H1 (cell line): ENCODE data around the gene AGAP3. TPM values are rescaled to one million over a fixed set of nuclear protein-coding genes. Genes with fewer than 3 reads are reported as not detected.

ENCODE experiments used
- CTCF ChIA-PET: fragments of 300-600 bp; sonication (Branson Sonifier 250); formaldehyde crosslinking; loops from one replicate; lab custom pipeline; 2021; ENCODE audit not compliant: partially characterized antibody; lab: Charles Lee
- POLR2A ChIA-PET: fragments of 300-600 bp; sonication (Branson Sonifier 250); formaldehyde crosslinking; loops from one replicate; lab custom pipeline; 2021; ENCODE audit warnings: inconsistent platforms; ENCODE audit not compliant: partially characterized antibody; lab: Charles Lee
- DNase-seq, 2 experiments: peaks; one replicate each; pipeline versions ENCODE4 v3.0.0 to v3.0.0-alpha.2; 2010 to 2022; ENCODE audit warnings: low spot score in 2 of 2, low read depth in 1 of 2, mixed read lengths in 1 of 2
- FAIRE-seq: peaks from 2 replicates; lab custom pipeline; 2011; peaks lifted over from hg19 to GRCh38; lab: Jason Lieb, UNC
- H2AFZ ChIP-seq: 2 replicates; pipeline ENCODE4 v1.8.1; 2012; ENCODE audit warnings: low read length, inconsistent platforms
- H2AK5ac ChIP-seq: 2 replicates; pipeline ENCODE4 v1.6.1; 2013; ENCODE audit warnings: low read depth, low read length
- H2BK120ac ChIP-seq: replicated peaks from 2 replicates; pipeline ENCODE3; 2013; ENCODE audit warnings: low read depth, low read length, inconsistent platforms
- H2BK12ac ChIP-seq: 2 replicates; pipeline ENCODE4 v1.6.1; 2013; ENCODE audit warnings: low read depth, low read length
- H2BK15ac ChIP-seq: 2 replicates; pipeline ENCODE4 v1.6.1; 2013; ENCODE audit warnings: low read length
- H2BK20ac ChIP-seq: 2 replicates; pipeline ENCODE4 v1.6.1; 2013; ENCODE audit warnings: low read length
- H2BK5ac ChIP-seq: 2 replicates; pipeline ENCODE4 v1.6.1; 2013; ENCODE audit warnings: low read depth, low read length
- H3K14ac ChIP-seq: 2 replicates; pipeline ENCODE4 v1.6.1; 2013; ENCODE audit warnings: inconsistent platforms; ENCODE audit not compliant: insufficient read length
- H3K18ac ChIP-seq: 2 replicates; pipeline ENCODE4 v1.6.1; 2013; ENCODE audit warnings: low read length; ENCODE audit errors: extremely low read depth
- H3K23ac ChIP-seq: 2 replicates; pipeline ENCODE4 v1.6.1; 2013; ENCODE audit warnings: inconsistent platforms; ENCODE audit not compliant: insufficient read length
- H3K23me2 ChIP-seq: 2 replicates; pipeline ENCODE4 v1.6.1; 2013; ENCODE audit warnings: low read depth, low read length
- H3K27ac ChIP-seq: 2 replicates; pipeline ENCODE4 v1.6.1; 2011; ENCODE audit warnings: low read depth, low read length, inconsistent platforms
- H3K27me3 ChIP-seq, 4 experiments: replicated peaks in 1 of 4; 1 replicate in 1 of 4; 2 replicates in 3 of 4; pipeline versions ENCODE4 v1.6.1 to v1.8.1; 2011 to 2013; ENCODE audit warnings: low read length in 3 of 4, mild to moderate bottlenecking in 3 of 4, inconsistent platforms in 2 of 4, mixed read lengths in 2 of 4, moderate library complexity in 1 of 4; ENCODE audit not compliant: control insufficient read depth in 3 of 4, insufficient read depth in 3 of 4; ENCODE audit errors: extremely low read depth in 1 of 4
- H3K36me3 ChIP-seq, 4 experiments: 2 replicates each; pipeline versions ENCODE4 v1.6.1 to v1.8.1; 2011 to 2013; ENCODE audit warnings: mild to moderate bottlenecking in 4 of 4, low read length in 3 of 4, moderate library complexity in 2 of 4, control low read depth in 1 of 4, inconsistent platforms in 1 of 4; ENCODE audit not compliant: insufficient read depth in 4 of 4, control insufficient read depth in 2 of 4
- H3K4ac ChIP-seq: replicated peaks from 2 replicates; pipeline ENCODE3; 2013; ENCODE audit warnings: low read length, low read depth, mixed read lengths, inconsistent platforms; ENCODE audit not compliant: insufficient read length
- H3K4me1 ChIP-seq, 4 experiments: replicated peaks in 1 of 4; 1 replicate in 1 of 4; 2 replicates in 3 of 4; pipeline versions ENCODE4 v1.6.1 to v1.8.1; 2011 to 2013; ENCODE audit warnings: low read length in 3 of 4, inconsistent platforms in 2 of 4, mixed read lengths in 1 of 4; ENCODE audit not compliant: insufficient read depth in 4 of 4, control insufficient read depth in 3 of 4
- H3K4me2 ChIP-seq, 2 experiments: 2 replicates each; pipeline versions ENCODE4 v1.6.1 to v1.8.1; 2011 to 2013; ENCODE audit warnings: low read depth in 2 of 2, low read length in 2 of 2, control low read depth in 1 of 2, inconsistent platforms in 1 of 2, mild to moderate bottlenecking in 1 of 2; ENCODE audit not compliant: insufficient read depth in 1 of 2
- H3K4me3 ChIP-seq, 4 experiments: fragments of 200-600, 300-600 bp in 1 of 4; sonication (generic), shearing (Covaris generic), sonication (Bioruptor Twin) in 1 of 4; 2 replicates each; pipeline versions ENCODE4 v1.5.1 to v1.8.1; 2011 to 2016; ENCODE audit warnings: low read length in 4 of 4, low read depth in 3 of 4, control low read depth in 2 of 4, inconsistent platforms in 2 of 4, mild to moderate bottlenecking in 2 of 4, mixed read lengths in 1 of 4, moderate library complexity in 1 of 4; ENCODE audit not compliant: insufficient read depth in 2 of 4; ENCODE audit errors: extremely low read depth in 1 of 4
- H3K56ac ChIP-seq: replicated peaks from 2 replicates; pipeline ENCODE3; 2013; ENCODE audit warnings: low read depth, mild to moderate bottlenecking, mixed read lengths, low read length, inconsistent platforms; ENCODE audit not compliant: insufficient read length
- H3K79me1 ChIP-seq: 2 replicates; pipeline ENCODE4 v1.6.1; 2013; ENCODE audit warnings: low read depth, low read length, control low read depth
- H3K79me2 ChIP-seq, 2 experiments: 2 replicates each; pipeline versions ENCODE4 v1.6.1 to v1.8.1; 2012 to 2013; ENCODE audit warnings: low read length in 2 of 2, mild to moderate bottlenecking in 2 of 2, inconsistent platforms in 1 of 2; ENCODE audit not compliant: insufficient read depth in 2 of 2, control insufficient read depth in 1 of 2
- H3K9ac ChIP-seq, 4 experiments: replicated peaks in 1 of 4; 1 replicate in 1 of 4; 2 replicates in 3 of 4; pipeline versions ENCODE4 v1.6.1 to v1.8.1; 2011 to 2013; ENCODE audit warnings: low read depth in 3 of 4, low read length in 3 of 4, control low read depth in 2 of 4, mild to moderate bottlenecking in 2 of 4, moderate library complexity in 2 of 4, inconsistent platforms in 1 of 4; ENCODE audit errors: extremely low read depth in 1 of 4
- H3K9me3 ChIP-seq, 2 experiments: 2 replicates each; pipeline versions ENCODE4 v1.6.1 to v1.8.1; 2012 to 2013; ENCODE audit warnings: mild to moderate bottlenecking in 2 of 2, moderate library complexity in 2 of 2, control low read depth in 1 of 2, inconsistent platforms in 1 of 2, low read depth in 1 of 2, low read length in 1 of 2, mixed read lengths in 1 of 2; ENCODE audit not compliant: insufficient read depth in 2 of 2
- H4K20me1 ChIP-seq, 2 experiments: replicated peaks in 1 of 2; 2 replicates each; pipeline versions ENCODE3 to v1.8.1; 2011 to 2013; ENCODE audit warnings: inconsistent platforms in 2 of 2, low read length in 2 of 2, mild to moderate bottlenecking in 1 of 2; ENCODE audit not compliant: insufficient read depth in 2 of 2, control insufficient read depth in 1 of 2
- H4K5ac ChIP-seq: 2 replicates; pipeline ENCODE4 v1.6.1; 2013; ENCODE audit warnings: low read length, low read depth, mixed read lengths, inconsistent platforms; ENCODE audit not compliant: insufficient read length
- H4K8ac ChIP-seq: 2 replicates; pipeline ENCODE4 v1.8.0; 2013; ENCODE audit warnings: mild to moderate bottlenecking, moderate library complexity, low read length, inconsistent platforms; ENCODE audit not compliant: insufficient read depth; ENCODE audit errors: extremely low read depth
- H4K91ac ChIP-seq: replicated peaks from 2 replicates; pipeline ENCODE3; 2013; ENCODE audit warnings: low read length, mixed read lengths, inconsistent platforms; ENCODE audit not compliant: insufficient read length
- ASH2L ChIP-seq: fragments of 200-600, 300-600 bp; sonication (generic); IDR thresholded peaks from one replicate; pipeline ENCODE4 v1.7.1; 2017; ENCODE audit warnings: low read length
- BCL11A ChIP-seq, 2 experiments: IDR thresholded peaks; one replicate each; pipeline ENCODE4 v1.6.1; 2011; ENCODE audit warnings: low read depth in 2 of 2, low read length in 2 of 2, mild to moderate bottlenecking in 2 of 2
- BRCA1 ChIP-seq: IDR thresholded peaks from 2 replicates; pipeline ENCODE4 v1.6.1; 2012; ENCODE audit warnings: low read depth, low read length, improper control_type of control experiment
- CBX8 ChIP-seq: fragments of 300-800, 300-1000 bp; sonication (generic); IDR thresholded peaks from 2 replicates; pipeline ENCODE4 v1.7.1; 2016; ENCODE audit warnings: low read depth, low read length, borderline replicate concordance
- MAFK ChIP-seq: IDR thresholded peaks from 2 replicates; pipeline ENCODE4 v1.6.1; 2012; ENCODE audit warnings: low read depth, mild to moderate bottlenecking, improper control_type of control experiment, low read length
- NANOG ChIP-seq: IDR thresholded peaks from 2 replicates; pipeline ENCODE4 v1.6.1; 2011; ENCODE audit warnings: low read length, low read depth, mild to moderate bottlenecking, inconsistent platforms; ENCODE audit not compliant: insufficient read depth, poor library complexity, severe bottlenecking
- NRF1 ChIP-seq: IDR thresholded peaks from 2 replicates; pipeline ENCODE4 v1.6.1; 2011; ENCODE audit warnings: mild to moderate bottlenecking, low read depth, low read length, improper control_type of control experiment
- SIN3A ChIP-seq, 2 experiments: IDR thresholded peaks in 1 of 2; conservative IDR thresholded peaks in 1 of 2; 2 replicates each; pipeline ENCODE4 v1.6.1; 2011 to 2012; ENCODE audit warnings: low read length in 2 of 2, improper control_type of control experiment in 1 of 2, low read depth in 1 of 2, mild to moderate bottlenecking in 1 of 2
- SIRT6 ChIP-seq: IDR thresholded peaks from one replicate; pipeline ENCODE4 v1.7.1; 2012; ENCODE audit warnings: low read length, inconsistent platforms
- SIX5 ChIP-seq: IDR thresholded peaks from 2 replicates; pipeline ENCODE4 v1.6.1; 2011; ENCODE audit warnings: mild to moderate bottlenecking, low read depth, low read length
- SP4 ChIP-seq: IDR thresholded peaks from 2 replicates; pipeline ENCODE4 v1.6.1; 2012; ENCODE audit warnings: low read length, inconsistent platforms
- TAF7 ChIP-seq: optimal IDR thresholded peaks from 2 replicates; pipeline ENCODE3; 2011; ENCODE audit warnings: low read depth, mild to moderate bottlenecking, inconsistent platforms, low read length, moderate library complexity, borderline replicate concordance
- TEAD4 ChIP-seq: IDR thresholded peaks from 2 replicates; pipeline ENCODE4 v1.6.1; 2012; ENCODE audit warnings: low read depth, low read length, inconsistent platforms, mixed read lengths
- WGBS, 2 experiments: shearing (Covaris generic) in 1 of 2; methylation state at CpG; one replicate each; pipeline versions ENCODE4 v1.1.6 to v1.1.7; 2013 to 2015; ENCODE audit warnings: low lambda C conversion rate in 2 of 2, mixed read lengths in 2 of 2, inconsistent platforms in 1 of 2, low coverage in 1 of 2, missing lambda C conversion rate in 1 of 2; ENCODE audit not compliant: insufficient replicate concordance in 2 of 2, insufficient coverage in 1 of 2, insufficient read length in 1 of 2; ENCODE audit errors: extremely low coverage in 1 of 2, missing lambda C conversion rate in 1 of 2; 5-methylcytosine and 5-hydroxymethylcytosine counted together
- polyA plus RNA-seq, 7 experiments: library from polyadenylated mRNA; depleted of rRNA in 3 of 7; stranded (reverse) in 5 of 7; unstranded in 2 of 7; fragments of >200 nt in 5 of 7; fragments of 200-250 nt in 2 of 7; gene quantifications; 1 replicate in 5 of 7; 2 replicates in 1 of 7; 4 replicates in 1 of 7; pipeline versions ENCODE4 v1.2.1 to v1.2.3, GENCODE V29; 2011 to 2013; ENCODE audit warnings: missing spikeins in 2 of 7, mixed read lengths in 2 of 7
- total RNA-seq: library from RNA; stranded (reverse); fragmentation: NEBNext Ultra II Directional; extraction: Animal tissue kit (Norgen Biotek cat#: 25700); gene quantifications from 2 replicates; pipeline ENCODE4 v1.2.1, GENCODE V29; 2021
- TF ChIP-seq, protein P1 (sequence below): IDR thresholded peaks from 2 replicates; pipeline ENCODE4 v1.6.1; 2012; ENCODE audit warnings: inconsistent platforms

Gene AGAP3
- total and polyA plus RNA-seq, 2 of the 8 experiments (the other 6 are each of a cell fraction or from before 2014, with no cell fraction given), result 66.4 to 120 TPM

DNA sequence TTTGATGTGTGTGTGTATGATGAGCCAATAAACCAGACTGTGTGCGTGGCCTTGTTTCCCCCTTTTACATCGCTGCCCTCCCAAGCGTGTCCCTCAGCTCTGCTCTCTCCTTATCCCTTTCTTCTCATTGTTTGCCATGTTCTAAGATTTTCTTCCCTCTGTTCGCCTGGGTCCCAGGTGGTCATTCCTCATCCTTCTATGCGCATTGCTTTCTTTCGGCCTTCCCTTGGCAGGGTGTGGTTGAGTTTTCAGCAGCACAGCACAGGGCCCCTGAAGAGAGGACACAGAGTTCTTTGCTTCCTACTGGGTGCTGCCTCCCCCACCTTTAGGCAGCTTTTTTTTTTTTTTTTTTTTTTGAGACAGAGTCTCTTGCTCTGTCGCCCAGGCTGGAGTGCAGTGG lies 58.1 kb downstream of the AGAP3 start:
- ChIA-PET CTCF (interaction anchor here (0.6 to 18.9 kb wide), 11 partner anchors 13 to 100 kb away, joined by 3 to 197 read pairs (median 3); partner anchors contain the start of gene GBX1), POLR2A (no interaction called here)
- Histone ChIP-seq H4K5ac (no peak overlapping the region), H2BK5ac (no peak overlapping the region), H3K4me3 (no peak overlapping the region), H3K79me1 (no peaks in the 10 kb centered on the region), H3K4ac (no peak overlapping the region), H3K27ac (no peak overlapping the region), H3K4me1 (peaks cover 0 to 17% (median 5%) of the 10 kb centered on the region in 4 experiments; a peak in 4 of 7 replicates), H3K27me3 (no peaks in the 10 kb centered on the region; a peak in 2 of 7 replicates), H3K9ac (no peak overlapping the region), H2BK20ac (no peak overlapping the region), H2AFZ (no peak overlapping the region), H2AK5ac (no peak overlapping the region), H3K56ac (no peak overlapping the region), H4K91ac (no peak overlapping the region), H3K14ac (no peak overlapping the region), H2BK120ac (no peak overlapping the region), H4K20me1 (peaks cover 5 to 7% of the 10 kb centered on the region in 2 experiments), H2BK15ac (no peak overlapping the region), H3K23ac (no peak overlapping the region), H3K79me2 (no peaks in the 10 kb centered on the region), H3K4me2 (no peak overlapping the region), H3K23me2 (no peaks in the 10 kb centered on the region), H3K9me3 (no peaks in the 10 kb centered on the region), H4K8ac (no peak overlapping the region), H3K36me3 (no peaks in the 10 kb centered on the region; a peak in 1 of 8 replicates), H2BK12ac (no peak overlapping the region), H3K18ac (no peak overlapping the region)
- no peak for TF ChIP-seq MAFK
- no peak for TF ChIP-seq TEAD4
- no peak for TF ChIP-seq NRF1
- TF ChIP-seq, protein P1, sequence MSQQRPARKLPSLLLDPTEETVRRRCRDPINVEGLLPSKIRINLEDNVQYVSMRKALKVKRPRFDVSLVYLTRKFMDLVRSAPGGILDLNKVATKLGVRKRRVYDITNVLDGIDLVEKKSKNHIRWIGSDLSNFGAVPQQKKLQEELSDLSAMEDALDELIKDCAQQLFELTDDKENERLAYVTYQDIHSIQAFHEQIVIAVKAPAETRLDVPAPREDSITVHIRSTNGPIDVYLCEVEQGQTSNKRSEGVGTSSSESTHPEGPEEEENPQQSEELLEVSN, result no peak
- TF ChIP-seq SP4, result no peak
- no peak for TF ChIP-seq SIRT6
- TF ChIP-seq TAF7, result no peak
- no peak for TF ChIP-seq BRCA1
- TF ChIP-seq BCL11A (IDR thresholded peaks at IDR 0.05; ENCODE audit: low read depth in 2 of 2, low read length in 2 of 2), result no peak
- no peak for TF ChIP-seq CBX8
- TF ChIP-seq ASH2L, result no peak
- no peak for TF ChIP-seq SIN3A (conservative IDR thresholded peaks at IDR 0.05 in 1 of 2, IDR thresholded peaks at IDR 0.05 in 1 of 2; ENCODE audit: low read depth in 1 of 2, low read length in 2 of 2)
- TF ChIP-seq SIX5, result no peak
- no peak for TF ChIP-seq NANOG
- FAIRE-seq (no peak), DNase-seq (no peak)
- WGBS, 2 experiments, result 89% methylated on average over 6 of the region's 7 CpGs; no CpG with 5 or more reads in 1 of the 2 experiments
